ENCODE data around the gene PILRB.
A peak's percentile ranks its signal among the peaks of the same experiment; 100 is the strongest.
"Not testable (repeated sequence)": the region's sequence is repeated elsewhere in the genome, so short reads cannot be mapped to it uniquely, and the experiment has no call there.

The PILRB gene

GRCh38 chr7:100380196-100380595 lies 22.3 kb downstream of the PILRB start:
- DNase-seq = no peak

DNA sequence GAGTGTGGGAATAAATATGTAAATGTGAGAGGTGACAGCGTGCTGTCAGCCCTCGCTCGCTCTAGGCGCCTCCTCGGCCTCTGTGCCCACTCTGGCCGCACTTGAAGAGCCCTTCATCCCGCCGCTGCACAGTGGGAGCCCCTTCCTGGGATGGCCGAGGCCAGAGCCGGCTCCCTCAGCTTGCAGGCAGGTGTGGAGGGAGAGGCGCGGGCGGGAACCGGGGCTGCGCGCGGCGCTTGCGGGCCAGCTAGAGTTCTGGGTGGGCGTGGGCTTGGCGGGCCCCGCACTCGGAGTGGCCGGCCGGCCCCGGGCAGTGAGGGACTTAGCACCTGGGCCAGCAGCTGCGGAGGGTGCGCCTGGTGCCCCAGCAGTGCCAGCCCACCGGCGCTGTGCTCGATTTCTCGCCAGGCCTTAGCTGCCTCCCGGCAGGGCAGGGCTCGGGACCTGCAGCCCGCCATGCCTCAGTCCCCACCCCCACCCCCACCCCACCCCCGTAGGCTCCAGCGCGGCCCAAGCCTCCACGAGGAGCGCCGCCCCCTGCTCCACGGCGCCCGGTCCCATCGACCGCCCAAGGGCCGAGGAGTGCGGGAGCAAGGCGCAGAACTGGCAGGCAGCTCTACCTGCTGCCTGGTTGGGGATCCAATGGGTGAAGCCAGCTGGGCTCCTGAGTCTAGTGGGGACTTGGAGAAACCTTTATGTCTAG lies 23.8 kb downstream of the PILRB start:
- not testable (repeated sequence) for DNase-seq

DNA sequence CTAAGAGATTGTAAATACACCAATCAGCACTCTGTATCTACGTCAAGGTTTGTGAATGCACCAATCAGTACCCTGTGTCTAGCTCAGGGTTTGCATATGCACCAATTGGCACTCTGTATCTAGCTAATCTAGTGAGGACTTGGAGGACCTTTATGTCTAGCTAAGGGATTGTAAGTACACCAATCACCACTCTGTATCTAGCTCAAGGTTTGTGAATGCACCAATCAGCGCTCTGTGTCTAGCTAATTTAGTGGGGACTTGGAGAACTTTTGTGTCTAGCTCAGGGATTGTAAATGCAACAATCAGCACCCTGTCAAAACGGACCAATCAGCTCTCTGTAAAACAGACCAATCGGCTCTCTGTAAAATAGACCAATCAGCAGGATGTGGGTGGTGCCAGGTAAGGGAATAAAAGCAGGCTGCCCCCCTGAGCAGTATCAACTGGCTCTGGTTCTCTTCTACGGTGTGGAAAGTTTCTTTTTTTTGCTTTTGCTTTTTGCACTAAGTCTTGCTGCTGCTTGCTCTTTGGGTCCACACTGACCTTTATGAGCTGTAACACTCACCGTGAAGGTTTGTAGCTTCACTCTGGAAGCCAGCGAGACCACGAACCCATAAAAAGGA lies 24.4 kb downstream of the PILRB start:
- not testable (repeated sequence) for DNase-seq

DNA sequence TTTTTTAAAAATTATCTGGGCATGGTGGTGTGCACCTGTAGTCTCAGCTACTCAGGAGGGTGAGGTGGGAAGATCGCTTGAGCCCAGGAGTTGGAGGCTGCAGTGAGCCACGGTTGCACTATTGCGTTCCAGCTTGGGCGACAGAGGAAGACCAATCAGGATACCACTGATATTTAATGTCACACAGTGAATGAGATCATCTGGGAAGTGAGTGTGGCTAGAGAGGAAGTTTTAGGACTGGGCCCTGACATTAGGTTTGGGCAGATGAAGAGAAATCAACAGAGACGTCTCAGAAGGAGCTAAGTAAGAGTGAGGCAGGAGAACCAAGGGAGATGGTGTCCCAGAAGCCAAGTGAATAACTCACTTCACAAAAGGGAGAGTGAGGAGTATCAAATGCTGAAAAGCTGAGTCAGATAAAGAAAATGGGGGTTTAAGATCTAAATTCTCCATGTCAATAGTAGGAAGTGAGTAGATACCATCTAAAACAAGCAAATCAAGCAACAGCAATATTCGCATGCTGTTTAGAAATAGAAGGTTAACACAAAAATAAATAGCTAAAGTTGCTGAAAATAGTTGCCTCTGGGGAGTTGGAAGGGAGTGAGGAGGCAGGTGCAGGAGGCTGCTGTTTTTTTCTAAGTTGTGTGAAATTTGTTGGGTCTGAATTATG lies 26.8 kb downstream of the PILRB start:
- no peak for DNase-seq

DNA sequence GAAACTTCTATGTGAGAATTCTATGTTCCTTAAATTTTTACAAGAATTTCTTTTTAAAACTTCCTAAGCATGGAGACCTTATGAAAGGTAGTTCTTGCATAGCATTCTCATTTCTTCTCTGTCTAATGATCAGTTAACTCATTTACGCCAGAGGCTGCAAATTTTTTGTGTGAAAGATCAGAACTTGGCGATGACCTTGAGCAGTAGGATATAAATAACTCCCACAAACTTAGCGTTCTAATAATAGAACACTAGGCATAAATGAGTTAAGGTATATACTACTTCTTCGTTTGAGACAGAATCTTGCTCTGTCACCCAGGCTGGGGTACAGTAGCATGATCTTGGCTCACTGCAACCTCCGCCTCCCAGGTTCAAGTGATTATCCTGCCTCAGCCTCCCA lies 29.0 kb downstream of the PILRB start:
- DNase-seq = no peak

DNA sequence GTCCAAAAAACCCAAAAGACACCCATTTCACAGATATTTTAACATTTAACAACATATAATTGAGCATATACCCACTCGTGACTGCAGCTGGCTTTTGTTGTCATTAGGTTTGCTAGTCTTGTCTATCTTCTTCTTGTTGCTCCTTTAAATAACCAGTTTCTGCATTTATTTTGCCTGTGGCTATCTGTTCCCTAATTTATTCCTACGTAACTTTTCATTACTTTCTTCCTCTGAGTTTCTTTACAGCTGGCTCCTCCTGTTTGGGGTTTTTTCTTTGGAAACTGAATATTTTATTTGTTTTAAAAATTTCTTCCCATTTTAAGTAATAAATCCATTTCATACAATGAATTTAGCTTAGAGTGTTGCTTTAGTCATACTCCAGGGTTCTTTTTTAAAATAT lies 29.8 kb downstream of the PILRB start:
- no peak for DNase-seq

GRCh38 chr7:100389437-100390088 lies 31.6 kb downstream of the PILRB start:
- DNase-seq = no peak

GRCh38 chr7:100390286-100391009 lies 32.5 kb downstream of the PILRB start:
- DNase-seq = no peak

- DNase-seq = no peak
Measured at GRCh38 chr7:100393233-100393905, 35.5 kb downstream of the PILRB start.

DNA sequence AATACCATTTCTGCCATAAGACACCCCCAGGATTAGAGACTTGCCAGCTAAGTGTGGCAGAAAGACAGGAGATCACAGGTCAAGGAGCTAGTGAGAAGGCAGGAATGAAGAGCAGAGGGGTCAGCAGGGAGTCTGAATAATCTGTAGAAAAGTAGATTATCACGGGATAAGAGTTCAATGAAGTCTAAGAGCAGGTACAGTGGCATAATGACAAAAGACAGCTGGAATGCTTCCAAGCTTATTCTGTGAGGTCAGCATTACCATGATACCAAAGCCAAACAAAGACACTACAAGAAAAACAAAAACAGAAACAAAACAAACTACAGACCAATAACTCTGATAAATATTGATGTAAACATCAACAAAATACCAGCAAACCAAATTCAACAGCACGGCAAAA lies 36.2 kb downstream of the PILRB start:
- no peak for DNase-seq

GRCh38 chr7:100396421-100396982 lies 38.6 kb downstream of the PILRB start:
- no peak for DNase-seq

DNA sequence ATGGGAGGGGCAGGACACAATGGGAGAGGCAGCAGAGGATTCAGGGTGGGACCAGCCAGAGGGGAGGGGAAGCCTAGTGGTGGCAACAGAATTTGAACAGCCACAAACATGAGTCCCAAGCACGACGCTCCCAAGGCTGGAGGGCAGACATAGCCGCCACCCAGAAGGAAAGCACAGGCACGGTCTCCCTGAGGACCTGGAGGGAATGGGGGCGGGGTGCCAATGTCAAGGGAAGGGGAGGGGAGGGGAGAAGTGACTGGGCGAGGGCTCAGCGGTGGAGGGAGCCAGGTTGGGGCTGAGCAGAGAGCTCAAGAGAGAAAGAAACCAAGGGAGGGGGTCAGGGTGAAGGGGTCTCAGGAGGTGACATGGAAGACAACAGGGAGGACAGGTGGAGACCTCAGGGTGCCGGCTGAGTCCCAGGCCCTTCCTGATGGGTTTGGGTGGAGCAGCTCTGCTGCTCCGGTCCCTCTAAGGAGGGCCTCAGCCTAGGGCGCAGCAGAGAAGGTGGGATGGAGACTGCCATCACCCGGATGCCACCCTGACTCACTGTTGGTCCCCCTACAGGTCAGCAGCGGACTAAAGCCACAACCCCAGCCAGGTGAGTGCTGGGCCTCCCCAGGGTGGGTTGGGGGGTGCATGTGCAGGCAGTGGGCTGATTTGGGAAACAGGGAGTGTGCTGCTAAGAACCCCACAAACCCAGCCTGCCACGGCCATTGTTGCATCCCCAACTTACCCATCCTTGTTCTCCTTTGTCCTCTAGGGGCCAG lies 39.6 kb downstream of the PILRB start:
- DNase-seq = no peak

- no peak for DNase-seq
Measured at GRCh38 chr7:100398239-100398638, 40.3 kb downstream of the PILRB start.

GRCh38 chr7:100400041-100400440 lies 42.1 kb downstream of the PILRB start:
- DNase-seq = no peak

DNA sequence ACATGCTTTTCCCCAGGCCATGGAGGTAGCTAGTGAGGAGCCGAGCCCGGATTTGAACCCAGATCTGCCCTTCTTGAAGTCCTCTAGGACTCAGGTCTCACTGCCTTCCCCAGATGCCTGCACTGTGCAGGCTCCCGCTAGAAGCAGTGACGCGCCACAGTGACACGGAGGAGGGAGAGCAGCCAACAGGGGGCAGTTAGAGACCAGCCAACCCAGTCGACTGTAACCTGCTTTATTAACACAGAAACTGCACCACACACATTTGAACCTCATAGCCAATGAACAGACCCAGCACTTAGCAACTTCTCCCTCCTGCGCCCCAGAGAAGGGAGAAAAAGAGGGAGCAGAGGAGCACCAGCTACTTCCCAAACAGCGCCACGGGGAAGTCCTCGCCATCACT lies 42.7 kb downstream of the PILRB start:
- no peak for DNase-seq

GRCh38 chr7:100401811-100402210 lies 43.9 kb downstream of the PILRB start:
- no peak for DNase-seq

- no peak for DNase-seq
Measured at GRCh38 chr7:100402241-100402640, 44.3 kb downstream of the PILRB start.

DNA sequence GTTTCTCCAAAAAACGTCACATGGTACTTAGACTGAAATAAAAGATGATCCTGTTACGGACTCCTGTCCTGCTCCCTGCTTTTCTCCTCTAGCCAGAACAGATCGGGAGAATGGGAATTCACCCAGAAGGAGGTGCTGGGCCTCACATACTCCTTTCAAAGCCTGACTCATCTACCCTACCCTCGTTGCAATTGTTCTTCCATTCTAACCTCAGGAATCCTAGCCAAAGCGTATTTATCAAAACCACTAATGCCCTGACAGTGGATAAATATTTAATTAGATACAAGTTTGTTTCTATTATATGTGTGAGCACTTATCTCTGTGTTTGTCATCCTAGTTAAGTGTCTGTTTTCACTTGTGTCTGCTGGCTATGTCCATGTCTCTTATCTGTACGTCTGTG lies 48.9 kb downstream of the PILRB start:
- DNase-seq = no peak

DNA sequence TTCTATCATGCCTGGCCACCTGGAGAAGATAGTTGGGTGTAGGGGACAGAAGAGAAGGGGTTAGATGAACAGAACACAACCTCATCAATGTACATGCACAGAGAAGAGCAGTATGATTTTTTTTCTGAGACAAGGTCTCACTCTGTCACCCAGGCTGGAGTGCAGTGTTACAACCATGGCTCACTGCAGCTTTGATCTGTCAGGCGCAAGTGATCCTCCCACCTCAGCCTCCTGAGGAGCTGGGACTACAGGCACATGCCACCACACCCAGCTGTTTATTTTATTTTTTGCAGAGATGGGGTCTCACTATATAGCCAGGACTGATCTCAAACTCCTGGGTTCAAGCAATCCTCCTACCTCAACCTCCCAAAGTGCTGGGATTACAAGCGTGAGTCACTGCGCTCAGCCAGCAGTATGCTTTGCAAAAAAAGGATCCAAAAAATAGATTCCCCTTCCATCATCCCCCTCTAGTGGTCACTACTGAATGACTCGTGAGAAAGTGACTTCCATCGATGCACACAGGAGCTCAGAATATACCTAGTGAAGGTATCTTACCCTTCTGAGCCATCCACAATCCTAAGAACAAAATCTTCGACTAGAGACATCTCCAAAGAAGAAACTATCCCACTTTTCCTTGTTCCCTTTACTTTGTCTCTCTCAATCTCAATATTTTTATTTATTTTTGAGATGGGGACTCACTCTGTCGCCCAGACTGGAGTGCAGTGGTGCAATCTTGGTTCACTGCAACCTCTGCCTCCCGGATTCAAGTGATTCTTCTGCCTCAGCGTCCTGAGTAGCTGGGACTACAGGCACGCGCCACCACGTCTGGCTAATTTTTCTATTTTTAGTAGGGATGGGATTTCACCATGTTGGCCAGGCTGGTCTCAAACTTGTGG lies 49.6 kb downstream of the PILRB start:
- peak; percentile 18 for DNase-seq

GRCh38 chr7:100411101-100411500 lies 53.2 kb downstream of the PILRB start:
- no peak for DNase-seq

Data from NCI-H526 treated with DMSO at 0.1 percent for 48 hours (cell line).